Head of caudate nucleus (tissue), 42 donors: ENCODE data around the gene TRIM68.

Experiments used
- DNase-seq, 42 donors: peaks; one replicate each; pipeline versions ENCODE4 v3.0.0 to v3.0.0-alpha.2; 2020 to 2021; ENCODE audit warnings: mixed read lengths in 7 of 42
- intact Hi-C: fragments of 100-400 bp; cut with DNase I; formaldehyde crosslinking; loops from one replicate; pipeline ENCODE4 v1.15.0; 2022

Gene TRIM68, protein sequence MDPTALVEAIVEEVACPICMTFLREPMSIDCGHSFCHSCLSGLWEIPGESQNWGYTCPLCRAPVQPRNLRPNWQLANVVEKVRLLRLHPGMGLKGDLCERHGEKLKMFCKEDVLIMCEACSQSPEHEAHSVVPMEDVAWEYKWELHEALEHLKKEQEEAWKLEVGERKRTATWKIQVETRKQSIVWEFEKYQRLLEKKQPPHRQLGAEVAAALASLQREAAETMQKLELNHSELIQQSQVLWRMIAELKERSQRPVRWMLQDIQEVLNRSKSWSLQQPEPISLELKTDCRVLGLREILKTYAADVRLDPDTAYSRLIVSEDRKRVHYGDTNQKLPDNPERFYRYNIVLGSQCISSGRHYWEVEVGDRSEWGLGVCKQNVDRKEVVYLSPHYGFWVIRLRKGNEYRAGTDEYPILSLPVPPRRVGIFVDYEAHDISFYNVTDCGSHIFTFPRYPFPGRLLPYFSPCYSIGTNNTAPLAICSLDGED

GRCh38 chr11:4607781-4608666 lies at the start of gene TRIM68:
TSS of gene TRIM68 (minus strand) at chr11:4608231. CDS start at chr11:4605504, 2,727 bp downstream.
- DNase-seq, result peak; percentile 93 to 99 (median 98)
- intact Hi-C loops, result no loop called here

DNA sequence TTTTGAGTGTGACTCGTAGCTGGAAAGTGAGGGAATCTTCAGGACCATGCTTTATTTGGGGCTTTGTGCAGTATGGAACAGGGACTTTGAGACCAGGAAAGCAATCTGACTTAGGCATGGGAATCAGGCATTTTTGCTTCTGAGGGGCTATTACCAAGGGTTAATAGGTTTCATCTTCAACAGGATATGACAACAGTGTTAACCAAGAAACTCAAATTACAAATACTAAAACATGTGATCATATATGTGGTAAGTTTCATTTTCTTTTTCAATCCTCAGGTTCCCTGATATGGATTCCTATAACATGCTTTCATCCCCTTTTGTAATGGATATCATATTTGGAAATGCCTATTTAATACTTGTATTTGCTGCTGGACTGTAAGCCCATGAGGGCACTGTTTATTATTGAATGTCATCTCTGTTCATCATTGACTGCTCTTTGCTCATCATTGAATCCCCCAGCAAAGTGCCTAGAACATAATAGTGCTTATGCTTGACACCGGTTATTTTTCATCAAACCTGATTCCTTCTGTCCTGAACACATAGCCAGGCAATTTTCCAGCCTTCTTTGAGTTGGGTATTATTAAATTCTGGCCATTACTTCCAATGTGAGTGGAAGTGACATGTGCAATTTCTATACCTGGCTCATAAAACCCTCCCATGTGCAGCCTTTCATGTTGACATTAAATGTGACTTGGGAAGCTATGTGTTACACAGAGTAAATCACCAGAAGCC lies 46.8 kb upstream of the TRIM68 start:
- intact Hi-C loops, result no loop called here
- no peak for DNase-seq

DNA sequence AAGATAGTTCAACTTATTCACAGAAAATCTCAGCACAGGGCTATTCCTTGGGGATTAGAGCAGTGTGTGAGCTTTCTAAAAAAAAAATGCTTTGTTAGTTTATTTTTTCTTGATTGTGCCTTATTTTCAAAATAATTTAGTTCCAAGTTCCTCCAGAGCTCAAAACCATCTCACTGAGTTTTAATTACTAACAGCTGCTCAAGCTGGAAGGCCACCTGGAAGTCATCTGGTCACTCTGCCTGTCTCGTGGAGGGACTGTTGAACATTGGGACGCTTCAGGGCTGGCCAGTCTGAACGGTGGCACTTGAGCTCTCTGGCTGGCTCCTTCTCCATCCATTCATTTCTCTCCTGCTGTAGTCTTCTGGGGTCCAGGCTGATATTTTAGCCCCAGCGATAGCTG lies 39.7 kb upstream of the TRIM68 start:
- no peak for DNase-seq
- intact Hi-C loops, result no loop called here

DNA sequence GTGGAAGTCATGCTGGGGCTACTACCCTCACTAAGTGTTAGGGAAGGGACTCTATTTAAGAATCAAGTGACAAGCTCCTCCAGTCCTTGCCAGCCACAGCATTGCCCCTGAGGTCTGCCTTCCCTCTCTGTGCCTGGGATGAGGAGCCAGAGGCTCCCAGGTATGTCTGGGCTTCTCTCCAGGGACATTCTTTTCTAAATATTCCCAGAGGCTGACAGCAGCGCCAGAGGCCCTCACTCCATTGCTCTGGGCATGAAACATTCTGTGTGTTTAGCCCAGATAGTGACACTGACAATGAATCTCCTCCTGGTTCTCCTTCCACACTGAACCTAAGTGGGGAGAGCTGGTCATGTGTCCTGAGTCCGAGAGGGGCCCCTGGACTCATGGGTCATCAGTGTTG lies 37.9 kb upstream of the TRIM68 start:
- no peak for DNase-seq
- intact Hi-C loops, result no loop called here

DNA sequence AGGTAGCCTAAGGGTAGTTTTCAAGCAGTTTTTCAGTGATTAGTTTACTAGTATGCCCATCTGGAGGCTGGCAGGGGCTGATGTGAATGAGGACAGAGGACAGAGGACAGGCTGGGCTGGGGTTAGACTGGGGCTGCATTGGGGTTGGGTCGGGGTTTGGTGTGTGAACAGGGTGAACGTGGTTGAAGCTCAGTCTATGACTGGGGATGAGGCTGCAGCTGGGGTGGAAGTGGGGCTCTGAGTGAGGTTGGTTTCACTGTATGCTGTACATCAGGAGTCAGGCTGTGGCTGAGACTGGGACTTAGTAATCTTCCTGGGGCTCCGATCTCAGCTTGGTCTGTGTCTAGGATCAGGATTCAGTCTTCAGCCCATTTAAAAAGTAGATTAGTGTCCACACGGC lies 36.2 kb upstream of the TRIM68 start:
- no peak for DNase-seq
- intact Hi-C loops, result no loop called here

DNA sequence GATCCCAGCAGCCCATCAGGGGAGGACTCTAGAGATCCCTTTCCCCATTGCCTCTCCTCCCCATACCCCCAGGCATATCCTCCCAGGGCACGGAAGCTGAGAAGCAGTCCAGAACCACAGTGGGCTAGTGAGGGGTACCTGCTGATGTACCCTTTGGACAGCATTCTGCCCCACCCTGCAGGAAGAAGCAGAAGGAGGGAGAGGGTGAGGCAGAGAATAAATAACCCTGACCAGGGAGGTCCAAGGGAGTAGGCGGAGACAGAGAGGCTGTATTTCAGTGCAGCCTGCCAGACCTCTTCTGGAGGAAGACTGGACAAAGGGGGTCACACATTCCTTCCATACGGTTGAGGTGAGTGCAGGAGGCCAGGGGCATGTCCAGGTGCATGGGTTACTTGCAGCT lies 35.7 kb upstream of the TRIM68 start, which contains the start of gene OR51E1:
TSS of gene OR51E1 (plus strand) at position 301 of the 400 bp plus-strand sequence. CDS start 8,545 bp downstream, outside the sequence.
- intact Hi-C loops, result no loop called here
- no peak for DNase-seq

- no peak for DNase-seq
- intact Hi-C loops, result no loop called here
These were observed 35.0 kb upstream of the TRIM68 start for GRCh38 chr11:4643076-4643475.

GRCh38 chr11:4642043-4642442 lies 34.0 kb upstream of the TRIM68 start:
- DNase-seq, result no peak

GRCh38 chr11:4641501-4641900 lies 33.5 kb upstream of the TRIM68 start:
- intact Hi-C loops, result no loop called here
- no peak for DNase-seq

More at GRCh38 chr11:4642043-4642442, 34.0 kb upstream of the TRIM68 start:
- intact Hi-C loops, result no loop called here

- no peak for DNase-seq
- intact Hi-C loops, result loop anchor here (10.0 kb wide), 1 partner anchor 365 kb away; no protein-coding TSS in a partner anchor
These were observed 31.9 kb upstream of the TRIM68 start for GRCh38 chr11:4639931-4640330.

DNA sequence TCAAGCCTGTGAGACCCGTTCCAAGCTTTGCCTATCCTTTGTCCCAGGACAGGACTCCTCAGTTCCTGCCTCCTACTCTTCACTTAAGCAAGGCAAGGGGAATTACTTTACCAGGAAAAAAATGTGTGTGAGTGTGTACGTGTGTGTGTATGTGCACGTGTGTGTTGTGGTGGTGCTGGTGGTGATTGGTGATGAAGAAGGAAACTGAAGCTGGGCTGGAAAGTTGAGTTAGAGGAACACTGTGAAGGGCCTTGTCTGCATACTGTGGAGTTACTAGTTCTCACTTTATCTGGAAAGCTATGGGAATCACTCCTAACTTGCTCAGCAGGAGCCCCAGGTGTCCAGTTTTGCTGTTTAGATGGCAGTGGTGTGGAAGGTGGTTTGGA lies 29.6 kb upstream of the TRIM68 start:
- intact Hi-C loops, result loop anchor here (10.0 kb wide), 1 partner anchor 367 kb away; no protein-coding TSS in a partner anchor
- DNase-seq, result no peak

DNA sequence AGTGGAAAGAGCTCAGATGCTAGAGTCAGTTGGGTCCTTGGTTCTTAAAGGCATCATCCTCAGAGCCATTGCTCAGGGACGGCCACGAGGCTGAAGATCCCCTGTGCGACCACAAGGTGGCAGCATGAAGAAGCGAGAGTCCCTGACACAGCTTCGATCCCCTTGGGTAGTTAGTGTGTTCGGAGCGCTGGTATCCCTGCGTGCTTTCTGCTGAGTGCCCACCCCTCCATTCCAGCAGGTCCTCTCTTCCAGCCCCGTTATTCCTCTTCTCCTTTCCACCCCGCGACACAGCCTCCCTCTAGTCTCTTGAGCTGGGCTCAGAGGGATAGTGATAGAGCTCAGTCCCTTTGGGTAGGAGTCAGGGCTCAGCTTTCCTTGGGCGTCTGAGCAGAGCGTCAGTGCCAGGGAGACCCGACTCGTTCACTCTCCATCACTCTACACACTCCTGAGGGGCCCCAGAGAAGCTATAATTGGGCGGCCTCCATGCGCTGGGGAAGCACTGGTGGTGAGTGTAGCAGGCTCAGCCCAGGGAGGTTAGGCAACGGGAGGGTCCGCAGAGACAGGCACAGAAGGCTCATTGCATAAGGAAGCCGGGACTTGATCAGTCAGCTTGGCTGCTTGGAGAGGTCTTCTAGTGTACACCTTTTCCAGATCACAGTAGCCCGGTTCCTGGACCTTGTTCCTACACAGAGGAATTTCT lies 29.1 kb upstream of the TRIM68 start, which contains the start of gene OR51D1:
TSS of gene OR51D1 (plus strand) at position 516 of the 700 bp plus-strand sequence. CDS start 2,314 bp downstream, outside the sequence.
- peak; percentile 40 to 90 (median 78) for DNase-seq

DNA sequence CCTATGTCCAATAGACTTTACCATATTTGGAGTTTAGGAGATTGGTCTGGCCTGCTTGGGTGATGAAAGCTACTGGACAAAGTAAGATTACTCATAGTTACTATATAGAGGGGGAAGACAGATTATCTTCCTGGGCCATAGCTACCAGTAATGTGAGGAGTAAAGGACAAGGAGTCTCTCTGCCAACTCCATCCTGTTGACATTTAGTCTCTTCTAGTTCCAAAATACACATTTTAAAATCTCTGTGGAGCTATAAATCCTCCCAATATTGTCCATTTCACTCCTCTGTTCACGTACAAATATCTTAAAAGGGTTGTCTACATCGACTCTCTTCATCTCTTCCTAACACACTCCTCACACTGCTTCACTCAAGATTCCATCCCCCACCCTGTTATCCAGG lies 28.1 kb upstream of the TRIM68 start:
- intact Hi-C loops, result loop anchor here (10.0 kb wide), 1 partner anchor 369 kb away; no protein-coding TSS in a partner anchor

More for the DNA sequence above, 29.1 kb upstream of the TRIM68 start, which contains the start of gene OR51D1:
- intact Hi-C loops, result loop anchor here (10.0 kb wide), 1 partner anchor 368 kb away; no protein-coding TSS in a partner anchor

GRCh38 chr11:4626207-4627099 lies 18.4 kb upstream of the TRIM68 start:
- intact Hi-C loops, result no loop called here
- peak in 35 of 42 donors; percentile 11 to 82 (median 54) for DNase-seq

More for the DNA sequence above, 28.1 kb upstream of the TRIM68 start:
- DNase-seq, result no peak

DNA sequence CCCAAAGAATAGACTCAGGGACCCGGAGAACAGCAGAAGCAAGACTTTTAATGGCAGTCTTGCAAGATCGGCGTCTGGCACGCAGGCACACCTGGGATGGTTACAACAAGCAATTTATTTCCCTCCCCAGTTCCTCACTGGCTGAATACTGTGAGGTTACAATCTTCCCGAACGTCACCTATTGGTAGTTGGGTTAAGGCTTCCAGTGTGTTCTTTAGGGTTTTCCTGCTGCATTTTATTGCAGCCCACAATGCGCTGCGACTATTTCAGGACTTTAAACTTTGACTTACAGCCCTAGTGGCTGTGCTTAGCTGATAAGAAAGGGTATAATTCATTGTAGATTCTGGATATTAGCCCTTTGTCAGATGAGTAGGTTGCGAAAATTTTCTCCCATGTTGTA lies 11.5 kb upstream of the TRIM68 start:
- no peak for DNase-seq
- intact Hi-C loops, result no loop called here

GRCh38 chr11:4615856-4616444 lies 7.9 kb upstream of the TRIM68 start:
- no peak for DNase-seq
- intact Hi-C loops, result no loop called here

- DNase-seq, result no peak
- intact Hi-C loops, result no loop called here
These were observed 4.0 kb upstream of the TRIM68 start for GRCh38 chr11:4611986-4612385.
